WTC11 (cell line): Measurements from ENCODE around the gene MAGEB17. TPM values are rescaled to one million over a fixed set of nuclear protein-coding genes. Genes with fewer than 3 reads are reported as not detected.
A peak's percentile ranks its signal among the peaks of the same experiment; 100 is the strongest.

Source experiments
- ATAC-seq: fragments of 200-7000 bp; cut with Tn5 transposase; 2 replicates; pipeline ENCODE4 v1.10.0; 2021; ENCODE audit warnings: mild to moderate bottlenecking, moderate library complexity
- CTCF ChIA-PET: fragments of 300-600 bp; sonication (Branson Sonifier 250); formaldehyde crosslinking; loops from one replicate; lab custom pipeline; 2021; ENCODE audit warnings: antibody characterized with exemption; lab: Charles Lee
- POLR2A ChIA-PET: fragments of 350-600 bp; sonication (Branson Sonifier 250); formaldehyde crosslinking; loops from one replicate; lab custom pipeline; 2021; ENCODE audit warnings: antibody characterized with exemption; lab: Charles Lee
- DNase-seq: peaks from one replicate; pipeline ENCODE4 v3.0.0; 2021; ENCODE audit warnings: low spot score
- H3K27ac Mint-ChIP-seq: 2 replicates; pipeline ENCODE4 v1.8.0; 2021; ENCODE audit warnings: mixed read lengths
- H3K27me3 Mint-ChIP-seq: 2 replicates; pipeline ENCODE4 v1.8.0; 2021; ENCODE audit warnings: low read depth, mild to moderate bottlenecking, moderate library complexity, mixed read lengths
- H3K36me3 Mint-ChIP-seq: 2 replicates; pipeline ENCODE4 v1.8.0; 2021; ENCODE audit warnings: mixed read lengths
- H3K4me1 Mint-ChIP-seq: 2 replicates; pipeline ENCODE4 v1.8.0; 2022; ENCODE audit warnings: mixed read lengths
- H3K4me3 Mint-ChIP-seq: 2 replicates; pipeline ENCODE4 v1.8.0; 2021; ENCODE audit warnings: mild to moderate bottlenecking, moderate library complexity, mixed read lengths
- H3K9me3 Mint-ChIP-seq: 2 replicates; pipeline ENCODE4 v1.8.0; 2021; ENCODE audit warnings: mixed read lengths
- ATF1 ChIP-seq: sonication (generic); formaldehyde crosslinking; IDR thresholded peaks from 2 replicates; pipeline ENCODE4 v1.8.1; 2023; ENCODE audit warnings: mild to moderate bottlenecking, moderate library complexity, missing genetic modification reagents
- ATF6 ChIP-seq: sonication (generic); formaldehyde crosslinking; IDR thresholded peaks from 2 replicates; pipeline ENCODE4 v1.8.1; 2023; ENCODE audit warnings: mild to moderate bottlenecking, missing genetic modification reagents
- CREM ChIP-seq: sonication (generic); formaldehyde crosslinking; IDR thresholded peaks from 2 replicates; pipeline ENCODE4 v1.8.1; 2022; ENCODE audit warnings: mild to moderate bottlenecking, missing genetic modification reagents, moderate library complexity
- EMX1 ChIP-seq: fragments of 250-450 bp; sonication (Bioruptor Pico); IDR thresholded peaks from 2 replicates; pipeline ENCODE4 v1.8.0; 2021; ENCODE audit warnings: mild to moderate bottlenecking
- ESRRA ChIP-seq: sonication (generic); formaldehyde crosslinking; IDR thresholded peaks from 2 replicates; pipeline ENCODE4 v1.8.1; 2022; ENCODE audit warnings: mild to moderate bottlenecking, missing genetic modification reagents, borderline replicate concordance
- FOXP4 ChIP-seq: sonication (generic); formaldehyde crosslinking; IDR thresholded peaks from 2 replicates; pipeline ENCODE4 v1.8.0; 2022; ENCODE audit warnings: mild to moderate bottlenecking, missing genetic modification reagents
- GRHL2 ChIP-seq: fragments of 250-450 bp; sonication (Bioruptor Pico); IDR thresholded peaks from 2 replicates; pipeline ENCODE4 v1.8.0; 2022; ENCODE audit warnings: mild to moderate bottlenecking, moderate library complexity; ENCODE audit not compliant: insufficient replicate concordance, severe bottlenecking
- JAZF1 ChIP-seq: fragments of 250-450 bp; sonication (Bioruptor Pico); IDR thresholded peaks from 2 replicates; pipeline ENCODE4 v1.9.0; 2021; ENCODE audit warnings: moderate library complexity, mild to moderate bottlenecking, inconsistent platforms
- OVOL2 ChIP-seq: fragments of 250-450 bp; sonication (Bioruptor Pico); IDR thresholded peaks from 2 replicates; pipeline ENCODE4 v1.9.0; 2021; ENCODE audit warnings: mild to moderate bottlenecking, borderline replicate concordance
- RELA ChIP-seq: sonication (generic); formaldehyde crosslinking; IDR thresholded peaks from 2 replicates; pipeline ENCODE4 v1.8.1; 2022; ENCODE audit warnings: missing genetic modification reagents, mild to moderate bottlenecking, borderline replicate concordance
- TEAD4 ChIP-seq: sonication (generic); formaldehyde crosslinking; IDR thresholded peaks from 2 replicates; pipeline ENCODE4 v1.8.0; 2022; ENCODE audit warnings: mild to moderate bottlenecking, missing genetic modification reagents
- USF2 ChIP-seq: sonication (generic); formaldehyde crosslinking; IDR thresholded peaks from 2 replicates; pipeline ENCODE4 v1.8.1; 2023; ENCODE audit warnings: mild to moderate bottlenecking, missing genetic modification reagents, moderate library complexity
- ZNF263 ChIP-seq: sonication (generic); formaldehyde crosslinking; IDR thresholded peaks from 2 replicates; pipeline ENCODE4 v1.8.1; 2022; ENCODE audit warnings: low read depth, mild to moderate bottlenecking, moderate library complexity, missing genetic modification reagents
- ZNF317 ChIP-seq: sonication (generic); formaldehyde crosslinking; IDR thresholded peaks from 2 replicates; pipeline ENCODE4 v1.8.1; 2023; ENCODE audit warnings: low read depth, mild to moderate bottlenecking, moderate library complexity, missing genetic modification reagents, borderline replicate concordance
- ZNF416 ChIP-seq: fragments of 250-450 bp; sonication (Bioruptor Pico); IDR thresholded peaks from 2 replicates; pipeline ENCODE4 v1.9.0; 2021; ENCODE audit warnings: mild to moderate bottlenecking, inconsistent platforms
- ZNF425 ChIP-seq: fragments of 250-450 bp; sonication (Bioruptor Pico); conservative IDR thresholded peaks from 2 replicates; pipeline ENCODE4 v1.9.0; 2021; ENCODE audit warnings: mild to moderate bottlenecking
- total RNA-seq: library from RNA; stranded (reverse); gene quantifications from 3 replicates; pipeline ENCODE4 v1.2.3, GENCODE V29; 2021
- TF ChIP-seq, protein P1 (sequence below): sonication (generic); formaldehyde crosslinking; IDR thresholded peaks from 2 replicates; pipeline ENCODE4 v1.8.1; 2023; ENCODE audit warnings: mild to moderate bottlenecking, moderate library complexity, missing genetic modification reagents
- TF ChIP-seq, protein P2 (sequence below): sonication (generic); formaldehyde crosslinking; IDR thresholded peaks from 2 replicates; pipeline ENCODE4 v1.8.0; 2022; ENCODE audit warnings: mild to moderate bottlenecking, missing genetic modification reagents

Gene MAGEB17
- total RNA-seq, 1 experiment from 2014 or later = 0.63 TPM

DNA sequence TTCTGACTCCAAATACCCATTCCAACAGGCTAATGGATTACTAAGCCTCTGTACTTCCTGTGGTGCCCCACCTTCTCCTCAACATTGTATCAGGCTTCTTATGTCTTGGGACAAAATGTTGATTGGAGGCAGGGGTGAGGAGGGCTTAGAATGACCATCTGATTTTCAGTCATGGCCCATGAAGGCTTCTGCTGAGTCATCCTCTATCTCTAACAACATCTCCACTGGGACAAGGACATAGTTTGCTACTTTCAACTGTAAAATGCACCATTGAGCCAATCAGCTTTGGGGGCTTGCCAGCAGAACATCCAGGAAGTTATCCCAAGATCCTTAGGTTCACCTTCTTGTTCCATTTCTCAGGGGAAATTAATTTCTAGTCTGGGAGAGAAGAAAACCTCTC is 29.5 kb downstream of the MAGEB17 start:
- Mint-ChIP-seq H3K27ac (no peak overlapping the region), H3K36me3 (peaks cover 8% of the 10 kb centered on the region; the same call in 1 of the 2 replicates), H3K9me3 (peaks cover 6% of the 10 kb centered on the region), H3K4me1 (peaks cover 43% of the 10 kb centered on the region), H3K27me3 (no peaks in the 10 kb centered on the region), H3K4me3 (no peak overlapping the region)
- ChIA-PET POLR2A (no interaction called here), CTCF (no interaction called here)
- DNase-seq (no peak), ATAC-seq (no peak)
- TF ChIP-seq ATF6 (CRISPR knock-in tag) (no peak), JAZF1 (no peak), ATF1 (CRISPR knock-in tag) (no peak), ZNF416 (CRISPR knock-in tag) (no peak), GRHL2 (CRISPR knock-in tag) (no peak), OVOL2 (CRISPR knock-in tag) (no peak)
- TF ChIP-seq, protein P1, sequence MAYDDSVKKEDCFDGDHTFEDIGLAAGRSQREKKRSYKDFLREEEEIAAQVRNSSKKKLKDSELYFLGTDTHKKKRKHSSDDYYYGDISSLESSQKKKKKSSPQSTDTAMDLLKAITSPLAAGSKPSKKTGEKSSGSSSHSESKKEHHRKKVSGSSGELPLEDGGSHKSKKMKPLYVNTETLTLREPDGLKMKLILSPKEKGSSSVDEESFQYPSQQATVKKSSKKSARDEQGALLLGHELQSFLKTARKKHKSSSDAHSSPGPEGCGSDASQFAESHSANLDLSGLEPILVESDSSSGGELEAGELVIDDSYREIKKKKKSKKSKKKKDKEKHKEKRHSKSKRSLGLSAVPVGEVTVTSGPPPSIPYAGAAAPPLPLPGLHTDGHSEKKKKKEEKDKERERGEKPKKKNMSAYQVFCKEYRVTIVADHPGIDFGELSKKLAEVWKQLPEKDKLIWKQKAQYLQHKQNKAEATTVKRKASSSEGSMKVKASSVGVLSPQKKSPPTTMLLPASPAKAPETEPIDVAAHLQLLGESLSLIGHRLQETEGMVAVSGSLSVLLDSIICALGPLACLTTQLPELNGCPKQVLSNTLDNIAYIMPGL (CRISPR knock-in tag) = no peak

DNA sequence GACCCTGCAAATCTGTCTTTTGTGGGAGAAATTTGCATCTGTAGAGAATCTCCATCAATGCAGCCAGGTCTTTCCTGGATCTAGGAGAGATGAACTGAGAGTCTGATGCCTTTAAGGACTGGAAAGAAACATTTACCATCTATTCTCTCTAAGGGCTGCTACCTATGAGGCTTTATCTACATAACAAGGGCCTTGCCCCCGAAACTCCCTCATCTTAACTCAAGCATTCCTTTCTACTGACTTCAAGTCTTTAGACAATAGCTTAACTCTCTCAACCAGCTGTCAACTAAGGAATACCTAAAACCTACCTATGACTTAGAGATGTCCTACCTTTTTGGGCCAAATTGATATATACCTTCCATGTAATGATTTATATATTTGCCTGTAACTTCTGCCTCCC is 32.1 kb downstream of the MAGEB17 start:
- ATAC-seq = peak; percentile 88
- H3K9me3 Mint-ChIP-seq = peaks cover 19% of the 10 kb centered on the region
- TF ChIP-seq EMX1 (CRISPR knock-in tag) = no peak
- TF ChIP-seq, all 79 proteins: peak for 0
- ChIA-PET POLR2A (no interaction called here), CTCF (interaction anchor here (1.0 kb wide), 1 partner anchor 13 kb away, joined by 3 read pairs; no protein-coding TSS in a partner anchor)
- peak overlapping the region; percentile 83 for H3K27ac Mint-ChIP-seq
- H3K4me1 Mint-ChIP-seq = peaks cover 38% of the 10 kb centered on the region
- no peak for DNase-seq
- H3K4me3 Mint-ChIP-seq = no peak overlapping the region
- no peaks in the 10 kb centered on the region for H3K27me3 Mint-ChIP-seq
- peaks cover 16% of the 10 kb centered on the region; the same call in 1 of the 2 replicates for H3K36me3 Mint-ChIP-seq

GRCh38 chrX:16202943-16203342 is 35.7 kb downstream of the MAGEB17 start:
- POLR2A ChIA-PET = no interaction called here
- ATAC-seq (no peak), DNase-seq (no peak)
- Mint-ChIP-seq H3K27me3 (no peaks in the 10 kb centered on the region), H3K9me3 (peaks cover 23% of the 10 kb centered on the region), H3K27ac (no peak overlapping the region), H3K4me1 (peaks cover 26% of the 10 kb centered on the region), H3K4me3 (no peak overlapping the region), H3K36me3 (peaks cover 18% of the 10 kb centered on the region; the same call in 1 of the 2 replicates)
- CTCF ChIA-PET = no interaction called here
- TF ChIP-seq ESRRA (CRISPR knock-in tag) (no peak), JAZF1 (no peak), ZNF263 (CRISPR knock-in tag) (no peak), ZNF416 (CRISPR knock-in tag) (no peak), FOXP4 (CRISPR knock-in tag) (no peak), RELA (no peak), TEAD4 (no peak), ZNF425 (CRISPR knock-in tag) (no peak), CREM (CRISPR knock-in tag) (no peak), USF2 (no peak), ZNF317 (CRISPR knock-in tag) (no peak)
- TF ChIP-seq, protein P2, sequence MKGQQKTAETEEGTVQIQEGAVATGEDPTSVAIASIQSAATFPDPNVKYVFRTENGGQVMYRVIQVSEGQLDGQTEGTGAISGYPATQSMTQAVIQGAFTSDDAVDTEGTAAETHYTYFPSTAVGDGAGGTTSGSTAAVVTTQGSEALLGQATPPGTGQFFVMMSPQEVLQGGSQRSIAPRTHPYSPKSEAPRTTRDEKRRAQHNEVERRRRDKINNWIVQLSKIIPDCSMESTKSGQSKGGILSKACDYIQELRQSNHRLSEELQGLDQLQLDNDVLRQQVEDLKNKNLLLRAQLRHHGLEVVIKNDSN (CRISPR knock-in tag) = no peak
